Keratinocyte (primary cell): ENCODE data around the gene TNS1. TPM values are rescaled to one million over a fixed set of nuclear protein-coding genes. Genes with fewer than 3 reads are reported as not detected.

Experiments used
- DNase-seq: peaks from one replicate; pipeline ENCODE4 v3.0.0-alpha.2; 2011; ENCODE audit warnings: low read depth, missing footprints, low spot score
- FAIRE-seq: peaks from 2 replicates; lab custom pipeline; 2011; peaks lifted over from hg19 to GRCh38; lab: Jason Lieb, UNC
- H2AFZ ChIP-seq: 2 replicates; pipeline ENCODE4 v1.6.0; 2012; ENCODE audit warnings: low read length, control low read depth, inconsistent platforms; ENCODE audit not compliant: control insufficient read depth
- H3K27ac ChIP-seq: 2 replicates; pipeline ENCODE4 v1.5.1; 2011; ENCODE audit warnings: low read length; ENCODE audit not compliant: control insufficient read depth, insufficient read depth
- H3K27me3 ChIP-seq: 3 replicates; pipeline ENCODE4 v1.6.0; 2011; ENCODE audit warnings: low read length; ENCODE audit not compliant: control insufficient read depth, insufficient read depth; ENCODE audit errors: extremely low read depth
- H3K36me3 ChIP-seq, 2 experiments: 2 replicates in 1 of 2; 3 replicates in 1 of 2; pipeline ENCODE4 v1.5.1; 2011; ENCODE audit warnings: low read length in 2 of 2, mild to moderate bottlenecking in 1 of 2; ENCODE audit not compliant: control insufficient read depth in 2 of 2, insufficient read depth in 2 of 2; ENCODE audit errors: extremely low read depth in 1 of 2
- H3K4me1 ChIP-seq: 3 replicates; pipeline ENCODE4 v1.5.1; 2011; ENCODE audit warnings: low read length; ENCODE audit not compliant: control insufficient read depth, insufficient read depth; ENCODE audit errors: extremely low read depth
- H3K4me2 ChIP-seq: 3 replicates; pipeline ENCODE4 v1.6.0; 2011; ENCODE audit warnings: low read depth, low read length; ENCODE audit not compliant: control insufficient read depth, insufficient read depth; ENCODE audit errors: extremely low read depth
- H3K4me3 ChIP-seq, 3 experiments: fragments of 200-600 bp in 1 of 3; sonication (generic) in 1 of 3; 2 replicates in 2 of 3; 3 replicates in 1 of 3; pipeline ENCODE4 v1.5.1; 2011 to 2016; ENCODE audit warnings: low read length in 3 of 3, mild to moderate bottlenecking in 3 of 3, control low read depth in 2 of 3, inconsistent platforms in 1 of 3, low read depth in 1 of 3, mixed read lengths in 1 of 3, mixed run types in 1 of 3, moderate library complexity in 1 of 3; ENCODE audit not compliant: control insufficient read depth in 2 of 3, insufficient read depth in 2 of 3; ENCODE audit errors: extremely low read depth in 1 of 3
- H3K79me2 ChIP-seq: 2 replicates; pipeline ENCODE4 v1.6.0; 2012; ENCODE audit warnings: low read length; ENCODE audit not compliant: control insufficient read depth, insufficient read depth
- H3K9ac ChIP-seq: 3 replicates; pipeline ENCODE4 v1.6.0; 2011; ENCODE audit warnings: low read length; ENCODE audit not compliant: control insufficient read depth, insufficient read depth; ENCODE audit errors: extremely low read depth
- H3K9me1 ChIP-seq: 3 replicates; pipeline ENCODE4 v1.6.0; 2011; ENCODE audit warnings: low read length; ENCODE audit not compliant: control insufficient read depth, insufficient read depth; ENCODE audit errors: extremely low read depth
- H3K9me3 ChIP-seq: 2 replicates; pipeline ENCODE4 v1.5.1; 2012; ENCODE audit warnings: low read depth, low read length; ENCODE audit not compliant: control insufficient read depth
- H4K20me1 ChIP-seq: 3 replicates; pipeline ENCODE4 v1.6.0; 2011; ENCODE audit warnings: low read length; ENCODE audit not compliant: control insufficient read depth, insufficient read depth; ENCODE audit errors: extremely low read depth
- EZH2 ChIP-seq: IDR thresholded peaks from one replicate; pipeline ENCODE4 v1.6.1; 2012; ENCODE audit warnings: inconsistent platforms, mild to moderate bottlenecking, low read length, moderate library complexity
- dilution Hi-C: fragments of 300-500 bp; cut with MboI; formaldehyde crosslinking; loops from one replicate; pipeline ENCODE4 v1.7.0; 2020; ENCODE audit warnings: low sequenced_read_pairs; ENCODE audit not compliant: extremely low pct_ligation_motif_present
- polyA plus RNA-seq, 5 experiments: library from polyadenylated mRNA; depleted of rRNA in 3 of 5; stranded (reverse) in 3 of 5; stranded (forward) in 1 of 5; unstranded in 1 of 5; fragments of >200 nt; gene quantifications; 1 replicate in 1 of 5; 2 replicates in 3 of 5; 3 replicates in 1 of 5; pipeline versions ENCODE4 v1.2.1 to v1.2.3, GENCODE V29; 2011 to 2012; ENCODE audit warnings: missing spikeins in 2 of 5, low read depth in 1 of 5, low replicate concordance in 1 of 5
- TF ChIP-seq, protein P1 (sequence below), 3 experiments: IDR thresholded peaks in 1 of 3; conservative IDR thresholded peaks in 1 of 3; optimal IDR thresholded peaks in 1 of 3; 2 replicates in 2 of 3; 3 replicates in 1 of 3; pipeline versions ENCODE3 to v1.5.1; 2011; ENCODE audit warnings: low read length in 3 of 3, mild to moderate bottlenecking in 3 of 3, moderate library complexity in 2 of 3, control low read depth in 1 of 3, inconsistent platforms in 1 of 3; ENCODE audit not compliant: insufficient read depth in 2 of 3; ENCODE audit errors: extremely low read depth in 1 of 3

Gene TNS1
- polyA plus RNA-seq, 1 donor (not counting 4 experiments of a cell fraction or from before 2014, with no cell fraction given), result 2.5 TPM

DNA sequence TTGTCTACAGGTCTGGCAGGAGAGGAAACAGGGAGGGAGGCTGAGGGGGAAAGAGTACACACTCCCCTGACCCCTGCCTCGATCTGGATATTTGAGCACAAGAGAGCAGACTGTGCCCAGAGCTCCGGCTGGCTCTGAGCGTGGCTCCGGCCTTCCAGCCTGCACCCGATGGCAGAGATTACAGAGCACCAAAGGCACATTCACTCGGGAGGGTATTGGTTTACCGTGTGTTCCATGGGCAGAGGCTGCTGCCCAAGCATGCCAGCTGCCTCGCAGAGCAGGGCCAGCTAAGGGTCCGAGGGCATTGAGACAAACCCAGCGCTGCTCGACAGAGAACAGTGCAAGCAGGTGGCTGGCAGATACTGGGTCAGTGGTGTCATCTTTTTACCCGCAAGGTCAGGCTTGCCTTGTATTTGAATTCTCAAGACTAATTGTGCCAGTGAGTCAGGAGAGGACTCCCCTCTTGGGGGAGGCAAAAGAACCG lies 132.2 kb downstream of the TNS1 start:
- Histone ChIP-seq H3K36me3 (no peaks in the 10 kb centered on the region), H2AFZ (no peak overlapping the region), H3K27me3 (peaks cover under 1% of the 10 kb centered on the region), H3K9me3 (no peaks in the 10 kb centered on the region), H3K79me2 (no peaks in the 10 kb centered on the region), H3K27ac (no peak overlapping the region), H3K4me3 (no peak overlapping the region), H3K4me1 (no peaks in the 10 kb centered on the region), H3K9me1 (no peaks in the 10 kb centered on the region), H3K9ac (no peak overlapping the region), H4K20me1 (no peaks in the 10 kb centered on the region), H3K4me2 (no peak overlapping the region)
- TF ChIP-seq EZH2, result no peak
- TF ChIP-seq, protein P1, sequence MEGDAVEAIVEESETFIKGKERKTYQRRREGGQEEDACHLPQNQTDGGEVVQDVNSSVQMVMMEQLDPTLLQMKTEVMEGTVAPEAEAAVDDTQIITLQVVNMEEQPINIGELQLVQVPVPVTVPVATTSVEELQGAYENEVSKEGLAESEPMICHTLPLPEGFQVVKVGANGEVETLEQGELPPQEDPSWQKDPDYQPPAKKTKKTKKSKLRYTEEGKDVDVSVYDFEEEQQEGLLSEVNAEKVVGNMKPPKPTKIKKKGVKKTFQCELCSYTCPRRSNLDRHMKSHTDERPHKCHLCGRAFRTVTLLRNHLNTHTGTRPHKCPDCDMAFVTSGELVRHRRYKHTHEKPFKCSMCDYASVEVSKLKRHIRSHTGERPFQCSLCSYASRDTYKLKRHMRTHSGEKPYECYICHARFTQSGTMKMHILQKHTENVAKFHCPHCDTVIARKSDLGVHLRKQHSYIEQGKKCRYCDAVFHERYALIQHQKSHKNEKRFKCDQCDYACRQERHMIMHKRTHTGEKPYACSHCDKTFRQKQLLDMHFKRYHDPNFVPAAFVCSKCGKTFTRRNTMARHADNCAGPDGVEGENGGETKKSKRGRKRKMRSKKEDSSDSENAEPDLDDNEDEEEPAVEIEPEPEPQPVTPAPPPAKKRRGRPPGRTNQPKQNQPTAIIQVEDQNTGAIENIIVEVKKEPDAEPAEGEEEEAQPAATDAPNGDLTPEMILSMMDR (optimal IDR thresholded peaks at IDR 0.05 in 1 of 3, IDR thresholded peaks at IDR 0.05 in 1 of 3, conservative IDR thresholded peaks at IDR 0.05 in 1 of 3; ENCODE audit: extremely low read depth in 1 of 3, insufficient read depth in 2 of 3, low read length in 3 of 3), result no peak
- FAIRE-seq, result no peak
- no peak for DNase-seq
- dilution Hi-C loops, result no loop called here

DNA sequence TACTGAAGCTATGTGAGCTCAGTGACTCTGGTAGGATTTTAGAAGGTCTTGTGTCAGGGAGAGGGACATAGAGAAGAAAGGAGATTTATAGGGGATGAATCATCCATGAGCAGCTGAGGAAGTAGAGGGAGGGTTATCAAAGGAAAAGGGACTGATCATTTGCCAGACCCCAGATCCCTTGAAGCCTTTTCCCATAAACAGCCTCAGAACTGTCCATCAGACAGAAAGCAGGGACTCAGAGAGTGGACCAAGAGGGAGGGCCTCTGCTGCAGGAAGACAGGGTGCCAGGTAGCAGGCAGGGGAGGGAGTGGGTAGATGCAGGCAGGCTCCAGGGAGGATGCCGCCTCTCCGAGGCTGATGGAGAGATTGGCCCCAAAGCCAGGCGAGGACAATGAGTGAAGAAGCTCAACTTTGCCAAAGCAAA lies 133.9 kb downstream of the TNS1 start:
- TF ChIP-seq, protein P1 (optimal IDR thresholded peaks at IDR 0.05 in 1 of 3, IDR thresholded peaks at IDR 0.05 in 1 of 3, conservative IDR thresholded peaks at IDR 0.05 in 1 of 3; ENCODE audit: extremely low read depth in 1 of 3, insufficient read depth in 2 of 3, low read length in 3 of 3), result no peak
- no peak for TF ChIP-seq EZH2
- Histone ChIP-seq H3K4me2 (no peak overlapping the region), H3K4me1 (no peaks in the 10 kb centered on the region), H3K4me3 (no peak overlapping the region), H3K9me1 (no peaks in the 10 kb centered on the region), H3K27me3 (no peaks in the 10 kb centered on the region), H3K9me3 (no peaks in the 10 kb centered on the region), H3K27ac (no peak overlapping the region), H3K9ac (no peak overlapping the region), H3K36me3 (no peaks in the 10 kb centered on the region), H2AFZ (no peak overlapping the region), H3K79me2 (no peaks in the 10 kb centered on the region), H4K20me1 (no peaks in the 10 kb centered on the region)
- no peak for DNase-seq
- no peak for FAIRE-seq
- dilution Hi-C loops, result no loop called here
